Activated CD4-positive, CD25-positive, alpha-beta regulatory T cell (primary cell): Measurements from ENCODE around the gene KRTAP25-1.

Experiments
- DNase-seq, 4 experiments: peaks; one replicate each; lab custom pipeline; 2025; lab: John Stamatoyannopoulos, UW

Gene KRTAP25-1

GRCh38 chr21:30248844-30249243 is 40.5 kb downstream of the KRTAP25-1 start:
- DNase-seq = no peak

GRCh38 chr21:30245061-30245460 is 44.3 kb downstream of the KRTAP25-1 start:
- DNase-seq = no peak

GRCh38 chr21:30243691-30244090 is 45.6 kb downstream of the KRTAP25-1 start:
- DNase-seq = no peak

- DNase-seq = no peak
These were observed 48.7 kb downstream of the KRTAP25-1 start for GRCh38 chr21:30240661-30241060.
